Measurements from ENCODE around the gene LATS1.

- TF ChIP-seq POLR2AphosphoS5 (IDR thresholded peaks at IDR 0.05; ENCODE audit: low read depth, low read length) = no peak
- TF ChIP-seq POLR2A (IDR thresholded peaks at IDR 0.05; ENCODE audit: low read depth, low read length) = no peak
- no peak for TF ChIP-seq TAF1 (IDR thresholded peaks at IDR 0.05; ENCODE audit: borderline replicate concordance, low read depth, low read length)
Observed at GRCh38 chr6:149725785-149726184, 7.9 kb upstream of the LATS1 start.

All from GM12892 (cell line).